Gastrocnemius medialis (tissue), 4 donors: ENCODE data around the gene VPREB3. TPM values are rescaled to one million over a fixed set of nuclear protein-coding genes. Genes with fewer than 3 reads are reported as not detected.

Experiments
- ATAC-seq, 2 donors: fragments of 150-250 bp; one replicate each; pipeline ENCODE4 v1.9.1; 2016
- DNase-seq, 2 donors: peaks; one replicate each; pipeline ENCODE4 v3.0.0-alpha.2; 2019
- H3K27ac ChIP-seq, 4 donors: fragments of 200-600 bp; sonication (generic); 1 replicate in 1 of 4; 2 replicates in 3 of 4; pipeline ENCODE4 v1.5.1; 2016 to 2018; ENCODE audit warnings: mild to moderate bottlenecking in 2 of 4, moderate library complexity in 1 of 4
- H3K27me3 ChIP-seq, 3 donors: fragments of 200-600 bp; sonication (generic) in 2 of 3; 1 replicate in 1 of 3; 2 replicates in 2 of 3; pipeline versions ENCODE4 v1.5.1 to v1.6.0; 2016 to 2019; ENCODE audit warnings: mild to moderate bottlenecking in 1 of 3, moderate library complexity in 1 of 3
- H3K36me3 ChIP-seq, 2 donors: fragments of 200-600 bp; sonication (generic) in 1 of 2; one replicate each; pipeline ENCODE4 v1.5.1; 2017 to 2018
- H3K4me1 ChIP-seq, 2 donors: fragments of 200-600 bp; sonication (generic) in 1 of 2; one replicate each; pipeline ENCODE4 v1.5.1; 2016 to 2017; ENCODE audit warnings: mild to moderate bottlenecking in 2 of 2
- H3K4me3 ChIP-seq, 4 donors: fragments of 200-600 bp; sonication (generic) in 3 of 4; 1 replicate in 1 of 4; 2 replicates in 3 of 4; pipeline ENCODE4 v1.5.1; 2016 to 2019; ENCODE audit warnings: mild to moderate bottlenecking in 2 of 4
- H3K9me3 ChIP-seq, 3 donors: fragments of 200-600 bp; sonication (generic) in 2 of 3; 1 replicate in 1 of 3; 2 replicates in 2 of 3; pipeline ENCODE4 v1.5.1; 2016 to 2019
- POLR2A ChIP-seq, 2 donors: fragments of 450-650 bp; IDR thresholded peaks; one replicate each; pipeline ENCODE4 v1.6.1; 2017; ENCODE audit warnings: antibody characterized with exemption in 2 of 2, mild to moderate bottlenecking in 2 of 2, moderate library complexity in 2 of 2
- in situ Hi-C, 4 donors: fragments of 200-750 bp; cut with MboI; loops; one replicate each; pipeline versions ENCODE4 v1.15.0 to v1.8.0; 2017; ENCODE audit warnings: low sequenced_read_pairs in 4 of 4
- intact Hi-C: fragments of 100-400 bp; cut with DNase I; formaldehyde crosslinking; loops from one replicate; pipeline ENCODE4 v1.15.1; 2023; ENCODE audit warnings: low total_unique reads
- total RNA-seq, 4 donors: library from RNA; depleted of rRNA; stranded (reverse); fragments of >200 nt; gene quantifications; one replicate each; pipeline versions ENCODE4 v1.1.0 to v1.2.3, GENCODE V29; 2016
- TF ChIP-seq, protein P1 (sequence below), 5 experiments: fragments of 450-650 bp in 3 of 5; fragments of 200-600 bp in 2 of 5; sonication (generic) in 2 of 5; IDR thresholded peaks in 4 of 5; conservative IDR thresholded peaks in 1 of 5; 1 replicate in 4 of 5; 2 replicates in 1 of 5; pipeline ENCODE4 v1.5.1; 2016 to 2019; ENCODE audit warnings: antibody characterized with exemption in 5 of 5, mild to moderate bottlenecking in 3 of 5, moderate library complexity in 3 of 5

The VPREB3 gene
- total RNA-seq, 4 donors from 2014 or later = 1.1 TPM; not detected in 3

DNA sequence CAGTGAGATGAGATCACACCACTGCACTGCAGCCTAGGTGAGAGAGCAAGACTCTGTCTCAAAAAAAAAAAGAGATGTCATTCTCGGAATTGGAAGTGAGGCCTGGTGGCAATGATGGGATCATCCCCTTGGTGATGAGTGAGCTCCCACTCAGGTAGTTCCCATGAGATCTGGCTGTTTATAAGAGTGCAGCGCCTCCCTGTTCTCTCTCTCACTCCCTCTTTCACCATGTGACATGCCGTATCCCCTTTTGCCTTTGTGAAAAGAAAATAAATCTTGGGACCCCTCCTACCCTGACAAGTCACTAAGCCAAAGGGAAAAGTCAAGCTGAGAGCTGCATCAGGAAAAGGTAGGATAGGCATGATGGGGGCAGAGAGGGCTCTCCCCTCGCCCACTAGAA lies 32.1 kb downstream of the VPREB3 start:
- DNase-seq = no peak
- TF ChIP-seq, protein P1, sequence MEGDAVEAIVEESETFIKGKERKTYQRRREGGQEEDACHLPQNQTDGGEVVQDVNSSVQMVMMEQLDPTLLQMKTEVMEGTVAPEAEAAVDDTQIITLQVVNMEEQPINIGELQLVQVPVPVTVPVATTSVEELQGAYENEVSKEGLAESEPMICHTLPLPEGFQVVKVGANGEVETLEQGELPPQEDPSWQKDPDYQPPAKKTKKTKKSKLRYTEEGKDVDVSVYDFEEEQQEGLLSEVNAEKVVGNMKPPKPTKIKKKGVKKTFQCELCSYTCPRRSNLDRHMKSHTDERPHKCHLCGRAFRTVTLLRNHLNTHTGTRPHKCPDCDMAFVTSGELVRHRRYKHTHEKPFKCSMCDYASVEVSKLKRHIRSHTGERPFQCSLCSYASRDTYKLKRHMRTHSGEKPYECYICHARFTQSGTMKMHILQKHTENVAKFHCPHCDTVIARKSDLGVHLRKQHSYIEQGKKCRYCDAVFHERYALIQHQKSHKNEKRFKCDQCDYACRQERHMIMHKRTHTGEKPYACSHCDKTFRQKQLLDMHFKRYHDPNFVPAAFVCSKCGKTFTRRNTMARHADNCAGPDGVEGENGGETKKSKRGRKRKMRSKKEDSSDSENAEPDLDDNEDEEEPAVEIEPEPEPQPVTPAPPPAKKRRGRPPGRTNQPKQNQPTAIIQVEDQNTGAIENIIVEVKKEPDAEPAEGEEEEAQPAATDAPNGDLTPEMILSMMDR (IDR thresholded peaks at IDR 0.05 in 4 of 5, conservative IDR thresholded peaks at IDR 0.05 in 1 of 5) = no peak
- TF ChIP-seq POLR2A (IDR thresholded peaks at IDR 0.05) = no peak
- Histone ChIP-seq H3K9me3 (no peaks in the 10 kb centered on the region), H3K27ac (no peak overlapping the region), H3K4me1 (peaks cover 3% of the 10 kb centered on the region in 2 donors), H3K36me3 (no peaks in the 10 kb centered on the region), H3K27me3 (no peaks in the 10 kb centered on the region), H3K4me3 (no peak overlapping the region)
- no peak for ATAC-seq
- in situ Hi-C loops = no loop called here
- intact Hi-C loops = no loop called here

DNA sequence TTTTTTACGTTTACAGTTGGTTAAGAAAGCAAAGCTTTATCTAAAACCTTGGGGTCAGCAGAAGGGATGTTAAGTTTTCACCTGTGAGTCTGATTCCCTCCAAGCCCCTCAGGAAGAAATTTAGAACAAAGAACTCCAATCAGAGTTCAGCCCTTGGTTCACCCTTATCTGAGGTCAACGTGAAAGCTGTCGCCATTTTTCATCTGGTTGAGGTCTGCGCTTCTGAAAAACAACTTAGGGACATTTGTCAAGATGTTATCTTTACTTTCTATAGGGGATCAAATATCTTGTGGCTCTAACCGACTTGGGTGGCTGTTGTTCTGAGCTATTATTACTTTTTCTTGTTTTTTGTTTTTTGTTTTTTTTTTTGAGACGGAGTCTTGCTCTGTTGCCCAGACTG lies 33.4 kb downstream of the VPREB3 start:
- H3K9me3 ChIP-seq = no peaks in the 10 kb centered on the region
- no peak overlapping the region for H3K27ac ChIP-seq
- intact Hi-C loops = no loop called here
- no peak overlapping the region for H3K4me3 ChIP-seq
- peaks cover 11% of the 10 kb centered on the region in 2 donors for H3K4me1 ChIP-seq
- H3K27me3 ChIP-seq = no peaks in the 10 kb centered on the region
- no peak for TF ChIP-seq POLR2A (IDR thresholded peaks at IDR 0.05)
- TF ChIP-seq, protein P1 (IDR thresholded peaks at IDR 0.05 in 4 of 5, conservative IDR thresholded peaks at IDR 0.05 in 1 of 5) = no peak
- in situ Hi-C loops = no loop called here
- H3K36me3 ChIP-seq = no peaks in the 10 kb centered on the region
- ATAC-seq = no peak
- DNase-seq = no peak

DNA sequence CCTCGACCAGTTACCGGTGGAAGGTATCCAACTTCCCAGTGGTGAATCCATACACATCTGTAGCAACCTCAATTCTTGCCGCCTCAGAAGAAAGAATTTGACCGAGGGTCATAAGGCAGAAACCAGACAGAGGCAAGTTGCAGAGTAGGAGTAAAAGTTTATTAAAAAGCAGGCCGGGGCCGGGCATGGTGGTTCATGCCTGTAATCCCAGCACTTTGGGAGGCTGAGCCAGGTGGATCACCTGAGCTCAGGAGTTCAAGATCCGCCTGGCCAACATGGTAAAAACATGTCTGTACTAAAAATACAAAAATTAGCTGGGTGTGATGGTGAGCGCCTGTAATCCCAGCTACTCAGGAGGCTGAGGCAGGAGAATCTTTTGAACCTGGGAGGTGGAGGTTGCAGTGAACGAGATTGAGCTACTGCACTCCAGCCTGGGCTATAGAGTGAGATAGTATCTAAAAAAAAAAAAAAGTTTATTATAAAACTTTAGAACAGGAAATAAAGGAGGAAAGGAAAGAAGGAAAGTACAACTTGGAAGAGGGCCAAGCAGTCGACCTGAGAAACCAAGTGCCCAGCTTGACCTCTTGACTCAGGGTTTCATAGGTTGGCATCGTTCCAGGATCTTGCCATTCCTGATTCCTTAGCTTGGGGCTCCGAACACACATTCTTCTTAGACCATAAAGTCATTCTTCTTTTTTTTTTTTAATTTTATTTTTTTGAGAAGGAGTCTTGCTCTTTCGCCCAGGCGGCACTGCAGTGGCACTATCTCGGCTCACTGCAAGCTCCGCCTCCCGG lies 35.7 kb downstream of the VPREB3 start:
- in situ Hi-C loops = no loop called here
- ATAC-seq = no peak

DNA sequence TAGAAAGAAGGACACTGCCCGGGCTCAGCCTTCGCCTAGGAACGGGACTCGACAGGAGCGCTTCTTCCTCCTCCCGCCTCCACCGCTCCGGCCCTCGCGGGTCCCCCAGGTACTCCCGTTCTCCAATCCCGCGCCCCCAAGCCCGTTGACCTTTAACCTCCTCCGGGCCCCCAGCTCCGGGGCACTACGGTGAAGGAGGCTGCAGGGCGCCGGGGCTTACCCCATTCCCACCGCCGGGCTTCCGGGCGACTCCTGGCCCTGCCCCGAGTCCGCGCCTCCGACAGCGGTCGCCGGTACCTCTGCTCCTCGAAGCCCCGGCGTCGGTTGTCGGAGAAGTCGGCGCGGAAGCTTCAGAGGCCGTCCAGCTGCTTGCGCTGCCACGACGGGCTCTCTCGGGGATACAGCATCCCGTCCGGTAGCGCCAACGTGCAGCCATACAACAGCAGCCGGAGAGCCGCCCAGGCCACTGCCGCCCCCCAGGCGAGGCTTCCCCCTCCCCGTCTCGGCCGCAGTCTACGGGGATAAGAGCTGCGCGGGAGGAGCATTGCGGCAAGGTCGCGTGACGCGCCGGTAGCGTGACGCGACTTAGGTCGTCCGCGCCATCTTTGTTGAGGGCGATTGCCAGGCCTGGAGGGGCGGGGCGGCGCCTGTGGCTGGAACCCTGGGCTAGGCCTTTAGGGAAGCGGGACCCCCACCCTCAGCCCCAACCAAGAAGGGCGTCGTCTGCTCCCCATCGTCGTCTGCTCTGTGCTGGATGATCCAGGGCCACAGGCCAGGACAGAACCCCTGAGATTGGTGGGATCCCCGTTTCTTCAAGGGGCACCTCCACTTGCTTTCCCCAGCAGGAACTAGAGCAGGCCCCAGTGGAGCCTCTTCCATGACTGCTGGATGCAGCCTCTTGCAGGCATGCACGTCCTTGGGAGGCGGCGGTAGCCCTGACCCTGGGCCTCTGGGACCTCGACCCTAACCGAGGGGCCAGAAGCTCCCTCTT lies 37.1 kb downstream of the VPREB3 start:
- Histone ChIP-seq H3K9me3 (no peaks in the 10 kb centered on the region), H3K27me3 (no peaks in the 10 kb centered on the region), H3K4me1 (peaks cover 11 to 15% of the 10 kb centered on the region in 2 donors), H3K4me3 (peak overlapping the region; percentile 96 to 99 (median 98)), H3K27ac (peak overlapping the region; percentile 85 to 93 (median 90)), H3K36me3 (peaks cover 0 to 14% of the 10 kb centered on the region in 2 donors)
- intact Hi-C loops = loop anchor here (5.0 kb wide), 2 partner anchors 35 to 130 kb away; partner anchors contain the start of genes VPREB3 and ZNF70
- peak; percentile 66 to 81 for DNase-seq
- in situ Hi-C loops = no loop called here
- TF ChIP-seq POLR2A (IDR thresholded peaks at IDR 0.05) = peak; percentile 88 to 94
- TF ChIP-seq, protein P1 (IDR thresholded peaks at IDR 0.05 in 4 of 5, conservative IDR thresholded peaks at IDR 0.05 in 1 of 5) = no peak
- peak; percentile 91 for ATAC-seq

More for the DNA sequence above, 35.7 kb downstream of the VPREB3 start:
- Histone ChIP-seq H3K36me3 (peaks cover 0 to 11% of the 10 kb centered on the region in 2 donors), H3K27ac (no peak overlapping the region), H3K4me1 (peaks cover 11 to 15% of the 10 kb centered on the region in 2 donors), H3K27me3 (no peaks in the 10 kb centered on the region), H3K4me3 (no peak overlapping the region), H3K9me3 (no peaks in the 10 kb centered on the region)
- intact Hi-C loops = loop anchor here (5.0 kb wide), 2 partner anchors 34 to 129 kb away; partner anchors contain the start of genes VPREB3 and ZNF70
- TF ChIP-seq, protein P1 (IDR thresholded peaks at IDR 0.05 in 4 of 5, conservative IDR thresholded peaks at IDR 0.05 in 1 of 5) = no peak
- no peak for DNase-seq
